Measurements from ENCODE around the gene ITGAE. TPM values are rescaled to one million over a fixed set of nuclear protein-coding genes. Genes with fewer than 3 reads are reported as not detected.
"Not testable (repeated sequence)": the region's sequence is repeated elsewhere in the genome, so short reads cannot be mapped to it uniquely, and the experiment has no call there.

The ITGAE gene, protein sequence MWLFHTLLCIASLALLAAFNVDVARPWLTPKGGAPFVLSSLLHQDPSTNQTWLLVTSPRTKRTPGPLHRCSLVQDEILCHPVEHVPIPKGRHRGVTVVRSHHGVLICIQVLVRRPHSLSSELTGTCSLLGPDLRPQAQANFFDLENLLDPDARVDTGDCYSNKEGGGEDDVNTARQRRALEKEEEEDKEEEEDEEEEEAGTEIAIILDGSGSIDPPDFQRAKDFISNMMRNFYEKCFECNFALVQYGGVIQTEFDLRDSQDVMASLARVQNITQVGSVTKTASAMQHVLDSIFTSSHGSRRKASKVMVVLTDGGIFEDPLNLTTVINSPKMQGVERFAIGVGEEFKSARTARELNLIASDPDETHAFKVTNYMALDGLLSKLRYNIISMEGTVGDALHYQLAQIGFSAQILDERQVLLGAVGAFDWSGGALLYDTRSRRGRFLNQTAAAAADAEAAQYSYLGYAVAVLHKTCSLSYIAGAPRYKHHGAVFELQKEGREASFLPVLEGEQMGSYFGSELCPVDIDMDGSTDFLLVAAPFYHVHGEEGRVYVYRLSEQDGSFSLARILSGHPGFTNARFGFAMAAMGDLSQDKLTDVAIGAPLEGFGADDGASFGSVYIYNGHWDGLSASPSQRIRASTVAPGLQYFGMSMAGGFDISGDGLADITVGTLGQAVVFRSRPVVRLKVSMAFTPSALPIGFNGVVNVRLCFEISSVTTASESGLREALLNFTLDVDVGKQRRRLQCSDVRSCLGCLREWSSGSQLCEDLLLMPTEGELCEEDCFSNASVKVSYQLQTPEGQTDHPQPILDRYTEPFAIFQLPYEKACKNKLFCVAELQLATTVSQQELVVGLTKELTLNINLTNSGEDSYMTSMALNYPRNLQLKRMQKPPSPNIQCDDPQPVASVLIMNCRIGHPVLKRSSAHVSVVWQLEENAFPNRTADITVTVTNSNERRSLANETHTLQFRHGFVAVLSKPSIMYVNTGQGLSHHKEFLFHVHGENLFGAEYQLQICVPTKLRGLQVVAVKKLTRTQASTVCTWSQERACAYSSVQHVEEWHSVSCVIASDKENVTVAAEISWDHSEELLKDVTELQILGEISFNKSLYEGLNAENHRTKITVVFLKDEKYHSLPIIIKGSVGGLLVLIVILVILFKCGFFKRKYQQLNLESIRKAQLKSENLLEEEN
- total RNA-seq, result 20.3 TPM
- long read RNA-seq, transcript ITGAE-207 (4 exons, 672 nt), result major isoform, 14 of 16 reads
- long read RNA-seq, partial matches to known transcripts, result 0 of 16 reads
- long read RNA-seq, other reads (novel, unspliced or antisense), result 1 of 16 reads

DNA sequence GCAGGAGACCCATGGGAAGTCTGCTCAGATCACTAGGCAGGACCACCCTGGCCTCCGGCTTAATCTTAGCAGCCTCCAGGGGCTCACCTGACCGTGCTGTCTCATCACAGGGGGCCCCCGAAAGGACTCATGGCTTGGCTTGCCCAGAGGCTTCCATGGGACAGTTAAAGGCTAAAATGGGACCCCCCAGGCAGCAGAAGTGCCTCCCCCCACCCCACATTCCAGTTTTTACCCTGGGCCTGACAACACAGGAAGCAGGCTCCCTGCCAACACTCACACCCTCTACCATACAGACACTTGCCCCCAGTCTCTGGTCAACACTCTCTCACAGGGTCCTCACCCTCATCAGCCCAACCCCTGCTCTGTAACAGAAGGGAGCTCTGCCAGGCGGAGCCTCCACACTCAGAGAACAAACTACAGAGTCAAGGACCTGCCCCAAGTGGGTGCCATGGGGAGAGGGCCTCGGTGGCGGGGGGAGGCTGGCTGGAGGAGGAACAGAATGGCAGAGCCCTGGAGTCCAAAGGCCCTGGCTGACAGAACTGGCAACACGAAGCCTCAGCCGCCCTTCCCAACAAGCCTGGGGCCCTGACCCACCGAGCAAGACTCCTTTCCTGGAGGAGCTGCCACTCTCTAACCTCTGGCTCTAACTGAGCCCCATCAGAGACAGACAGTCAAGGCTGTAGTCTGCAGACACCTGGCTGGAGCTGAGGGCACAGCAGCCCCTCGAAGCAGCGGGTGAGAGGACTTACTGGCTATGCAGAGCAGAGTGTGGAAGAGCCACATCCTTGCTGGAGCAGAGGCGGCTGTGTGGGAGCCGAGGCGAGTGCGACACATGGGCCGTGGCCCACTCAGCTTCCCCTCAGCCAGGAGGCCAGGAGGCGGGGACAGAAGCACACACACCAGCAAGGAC lies at the start of gene ITGAE:
ITGAE (minus strand) TSS at position 827 of the 910 bp plus-strand sequence; CDS start at position 783, 44 bp downstream.
- intact Hi-C loops (cut with DNase I), result no loop called here

DNA sequence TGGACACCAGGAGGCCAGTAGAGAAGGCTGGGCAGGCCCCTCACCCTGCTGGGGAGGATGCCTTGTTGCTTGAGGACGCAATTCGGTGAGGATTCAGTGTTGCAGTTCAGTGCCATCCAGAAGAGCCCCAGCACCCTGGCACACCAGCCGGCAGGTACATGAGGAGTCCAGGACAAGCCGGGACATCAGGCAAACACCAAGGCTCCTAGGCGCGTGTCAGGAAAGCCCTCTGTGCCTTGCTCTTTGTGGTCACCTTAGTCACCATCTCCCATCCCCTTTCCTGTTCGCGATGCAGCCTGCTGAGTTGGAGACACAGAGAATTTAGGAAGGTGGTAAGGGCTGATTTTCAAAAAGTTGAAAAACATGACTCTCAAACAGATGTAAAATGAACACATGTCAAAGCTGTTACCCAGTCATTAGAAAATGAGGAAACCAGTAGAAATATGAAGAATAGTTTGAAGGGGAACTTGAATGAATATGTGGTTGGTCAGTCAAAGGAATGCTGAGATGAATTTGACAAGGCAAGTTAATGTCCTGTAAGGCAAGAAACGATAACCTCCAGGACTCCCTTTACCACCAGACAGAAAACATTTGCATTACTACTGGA lies 47.3 kb upstream of the ITGAE start:
- intact Hi-C loops (cut with DNase I), result loop anchor here (5.0 kb wide), 1 partner anchor 111 kb away; no protein-coding TSS in a partner anchor
- DNase-seq (ENCODE audit: low spot score), result no peak

More for the DNA sequence above, at the start of gene ITGAE:
- DNase-seq (ENCODE audit: low spot score), result no peak

DNA sequence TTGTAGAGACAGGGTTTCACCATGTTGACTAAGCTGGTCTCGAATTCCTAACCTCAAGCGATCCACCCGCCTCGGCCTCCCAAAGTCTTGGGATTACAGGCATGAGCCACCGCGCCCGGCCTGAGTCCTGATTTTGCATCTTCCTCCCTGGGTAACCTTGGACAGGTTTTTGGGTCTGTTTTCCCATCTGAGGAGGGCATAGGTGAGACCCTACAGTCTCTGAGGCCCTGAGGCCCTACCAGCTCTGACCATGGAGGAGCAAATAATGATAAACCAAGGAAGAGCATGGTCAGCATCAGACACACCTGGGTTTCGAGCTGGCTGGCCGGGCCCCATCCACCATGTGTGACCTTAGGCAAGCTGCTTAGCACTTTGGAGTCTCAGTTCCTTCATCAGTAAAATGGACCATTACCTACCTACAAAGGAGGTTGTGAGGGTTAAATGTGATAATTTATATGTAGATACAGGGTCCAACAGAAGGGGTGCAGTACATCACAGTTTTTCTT lies 46.2 kb upstream of the ITGAE start:
- DNase-seq (ENCODE audit: low spot score), result no peak
- intact Hi-C loops (cut with DNase I), result loop anchor here (5.0 kb wide), 1 partner anchor 110 kb away; no protein-coding TSS in a partner anchor

DNA sequence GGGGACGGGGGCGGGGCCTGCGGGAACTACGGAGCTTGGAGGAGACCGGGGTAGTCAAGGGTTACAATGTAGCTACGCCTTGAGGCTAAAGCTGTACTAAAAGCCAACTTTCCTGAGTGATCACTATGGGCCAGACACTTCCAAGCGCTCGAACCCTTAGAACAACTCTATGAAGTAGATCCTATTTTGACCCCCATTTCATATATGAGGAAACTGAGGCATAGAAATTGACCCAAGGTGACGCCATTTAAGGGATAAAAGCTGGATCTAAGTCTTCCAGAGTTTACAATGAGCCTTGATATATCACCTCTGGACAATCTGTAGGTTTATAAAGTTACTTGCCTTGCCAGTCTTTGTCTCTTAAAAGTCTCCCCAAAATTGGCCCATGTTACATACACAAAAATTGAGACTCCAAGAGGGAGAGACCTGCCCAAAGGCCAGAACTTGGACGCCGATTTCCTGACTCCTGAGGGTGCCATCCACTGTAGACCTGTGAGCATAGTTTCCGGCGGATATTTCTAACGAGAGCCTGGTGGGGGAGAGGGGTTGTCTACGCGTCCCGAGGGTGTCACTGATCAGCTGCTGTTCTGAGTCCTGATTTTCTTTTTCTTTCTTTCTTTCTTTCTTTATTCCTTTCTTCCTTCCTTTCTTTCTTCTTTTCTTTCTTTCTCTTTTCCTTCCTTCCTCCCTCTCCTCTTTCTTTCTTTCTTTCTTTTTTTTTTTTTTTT lies 45.6 kb upstream of the ITGAE start:
- intact Hi-C loops (cut with DNase I), result loop anchor here (5.0 kb wide), 1 partner anchor 109 kb away; no protein-coding TSS in a partner anchor
- DNase-seq (ENCODE audit: low spot score), result no peak

DNA sequence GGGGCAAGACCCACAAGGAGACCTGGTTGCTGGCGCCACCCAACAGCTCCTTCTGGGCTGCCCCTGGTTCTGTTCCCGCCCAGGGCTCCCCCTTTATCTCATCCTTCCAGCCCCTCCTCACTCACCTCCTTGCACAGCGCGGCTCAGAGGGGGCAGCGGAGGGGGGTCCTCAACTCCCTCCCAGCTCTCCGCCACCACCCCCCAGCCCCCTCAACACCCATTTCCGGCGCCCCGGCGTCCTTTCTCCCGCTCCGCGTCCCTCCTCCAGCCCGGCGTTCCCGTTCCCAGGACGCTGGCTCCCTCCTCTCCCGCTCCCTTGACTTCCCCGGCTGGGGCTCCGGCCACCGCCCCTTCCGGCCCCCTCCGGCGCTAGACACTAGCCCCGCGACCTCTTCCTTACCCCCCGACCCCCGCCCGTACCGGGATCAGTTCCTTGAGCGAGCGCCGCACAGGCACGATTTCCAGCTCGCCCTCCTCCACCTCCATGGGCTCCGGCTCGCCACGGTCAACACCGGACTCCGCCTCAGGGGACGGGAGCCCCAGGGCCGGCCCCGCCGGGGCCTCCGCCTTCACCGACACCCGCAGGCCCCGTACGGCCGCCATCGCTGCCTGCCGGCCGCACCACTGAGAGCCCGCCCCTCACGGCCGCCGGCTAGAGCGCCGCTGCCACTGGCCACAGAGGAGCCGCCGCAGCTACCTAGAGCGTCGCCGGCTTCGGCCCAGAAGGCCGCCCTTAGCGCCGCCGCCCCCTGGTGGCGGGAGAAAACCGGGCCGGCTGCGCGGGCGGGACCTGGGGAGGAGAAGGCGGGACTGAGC lies 44.8 kb upstream of the ITGAE start, which contains the start of gene NCBP3:
NCBP3 (minus strand) TSS at position 626 of the 816 bp plus-strand sequence; CDS start at position 603, 23 bp downstream.
- peak; percentile 96 for DNase-seq (ENCODE audit: low spot score)
- intact Hi-C loops (cut with DNase I), result loop anchor here (5.0 kb wide), 1 partner anchor 109 kb away; no protein-coding TSS in a partner anchor

DNA sequence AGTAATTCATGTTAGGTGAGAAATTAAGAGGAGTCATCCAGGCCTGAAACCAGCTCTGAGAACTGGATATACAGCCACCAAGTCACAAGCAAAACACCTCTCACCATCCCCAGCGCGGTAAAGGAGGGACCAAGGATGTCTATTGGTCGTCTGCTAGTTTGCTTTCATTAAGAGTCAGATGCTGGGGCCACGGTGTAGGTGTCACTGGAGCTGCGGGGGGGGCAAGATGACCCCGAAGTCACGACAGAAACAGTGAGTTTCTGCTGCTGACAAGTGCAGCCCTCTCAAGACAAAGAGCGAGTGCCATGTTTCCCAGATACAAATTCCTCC lies 44.3 kb upstream of the ITGAE start:
- intact Hi-C loops (cut with DNase I), result loop anchor here (5.0 kb wide), 1 partner anchor 108 kb away; no protein-coding TSS in a partner anchor

DNA sequence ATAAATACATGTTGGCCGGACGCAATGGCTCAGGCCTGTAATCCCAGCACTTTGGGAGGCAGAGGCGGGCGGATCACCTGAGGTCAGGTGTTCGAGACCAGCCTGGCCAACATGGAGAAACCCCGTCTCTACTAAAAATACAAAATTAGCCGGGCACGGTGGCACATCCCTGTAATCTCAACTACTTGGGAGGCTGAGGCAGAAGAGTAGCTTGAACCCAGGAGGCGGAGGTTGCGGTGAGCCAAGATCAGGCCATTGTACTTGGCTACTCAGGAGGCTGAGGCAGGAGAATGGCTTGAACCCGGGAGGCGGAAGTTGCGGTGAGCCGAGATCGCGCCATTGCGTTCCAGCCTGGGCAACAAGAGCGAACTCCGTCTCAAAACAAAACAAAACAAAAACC lies 43.6 kb upstream of the ITGAE start:
- intact Hi-C loops (cut with DNase I); DNase-seq (ENCODE audit: low spot score): not testable (repeated sequence)

More for the DNA sequence above, 44.3 kb upstream of the ITGAE start:
- DNase-seq (ENCODE audit: low spot score), result no peak

DNA sequence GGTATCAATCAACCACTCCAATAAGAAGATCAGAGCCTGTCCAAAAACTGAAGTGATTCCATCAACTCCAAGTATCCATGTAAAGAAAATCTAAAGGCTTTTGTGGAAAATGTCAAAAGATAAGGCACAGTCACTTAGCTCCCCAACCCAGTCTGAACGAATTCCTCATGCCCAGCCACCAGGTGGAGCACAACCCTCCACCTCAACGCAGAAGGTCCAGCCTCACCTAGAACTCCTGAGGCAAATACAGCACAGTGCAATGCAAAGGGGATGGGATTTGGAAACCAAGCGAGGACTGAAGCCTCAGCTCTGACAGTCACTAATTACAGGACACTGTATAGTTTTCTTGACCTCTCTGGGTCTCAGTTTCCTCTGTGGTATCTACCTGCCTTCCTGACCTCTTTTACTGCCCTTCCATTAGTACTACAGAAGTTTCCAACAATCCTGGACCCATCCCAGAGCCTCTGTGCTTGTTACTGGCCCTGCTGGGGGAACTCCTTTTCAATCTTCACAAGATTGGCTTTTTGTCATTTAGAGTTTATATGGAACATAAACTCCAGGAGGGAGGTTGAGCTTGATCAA lies 43.0 kb upstream of the ITGAE start:
- intact Hi-C loops (cut with DNase I), result no loop called here
- no peak for DNase-seq (ENCODE audit: low spot score)

DNA sequence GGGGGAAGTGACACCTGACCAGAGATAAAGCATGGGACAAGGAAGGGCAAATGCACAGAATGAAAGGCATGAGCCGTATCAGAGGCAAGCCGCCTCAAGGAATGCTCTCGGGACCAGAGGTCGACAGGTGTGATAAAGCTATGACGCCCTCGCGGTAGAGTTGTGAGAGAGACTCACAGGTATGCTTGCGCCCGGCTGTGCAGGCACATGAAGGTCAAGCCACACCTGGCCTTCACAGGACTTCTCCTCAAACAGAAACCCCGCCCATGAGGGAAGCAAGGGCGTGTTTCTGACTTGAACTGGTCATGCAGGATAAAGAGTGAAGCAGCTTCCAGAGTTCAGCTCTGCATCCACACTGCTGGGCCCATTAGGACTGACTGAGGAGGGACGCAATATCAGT lies 37.2 kb upstream of the ITGAE start:
- intact Hi-C loops (cut with DNase I), result no loop called here
- DNase-seq (ENCODE audit: low spot score), result no peak

DNA sequence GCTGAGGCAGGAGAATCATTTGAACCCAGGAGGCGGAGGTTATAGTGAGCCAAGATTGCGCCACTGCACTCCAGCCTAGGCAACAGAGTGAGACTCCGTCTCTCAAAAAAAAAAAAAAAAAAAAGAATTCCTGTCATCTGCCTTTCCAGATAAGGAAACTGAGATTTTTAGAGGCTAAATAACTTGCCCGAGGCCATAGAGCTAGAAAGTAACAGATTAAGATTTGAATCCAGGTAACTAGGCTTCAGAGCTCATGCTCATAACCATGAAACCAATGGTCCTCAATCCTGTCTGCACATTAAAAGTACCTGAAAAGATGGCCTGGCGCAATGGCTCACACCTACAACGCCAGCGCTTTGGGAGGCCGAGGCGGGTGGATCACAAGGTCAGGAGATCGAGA lies 35.6 kb upstream of the ITGAE start:
- no peak for DNase-seq (ENCODE audit: low spot score)
- intact Hi-C loops (cut with DNase I), result no loop called here

DNA sequence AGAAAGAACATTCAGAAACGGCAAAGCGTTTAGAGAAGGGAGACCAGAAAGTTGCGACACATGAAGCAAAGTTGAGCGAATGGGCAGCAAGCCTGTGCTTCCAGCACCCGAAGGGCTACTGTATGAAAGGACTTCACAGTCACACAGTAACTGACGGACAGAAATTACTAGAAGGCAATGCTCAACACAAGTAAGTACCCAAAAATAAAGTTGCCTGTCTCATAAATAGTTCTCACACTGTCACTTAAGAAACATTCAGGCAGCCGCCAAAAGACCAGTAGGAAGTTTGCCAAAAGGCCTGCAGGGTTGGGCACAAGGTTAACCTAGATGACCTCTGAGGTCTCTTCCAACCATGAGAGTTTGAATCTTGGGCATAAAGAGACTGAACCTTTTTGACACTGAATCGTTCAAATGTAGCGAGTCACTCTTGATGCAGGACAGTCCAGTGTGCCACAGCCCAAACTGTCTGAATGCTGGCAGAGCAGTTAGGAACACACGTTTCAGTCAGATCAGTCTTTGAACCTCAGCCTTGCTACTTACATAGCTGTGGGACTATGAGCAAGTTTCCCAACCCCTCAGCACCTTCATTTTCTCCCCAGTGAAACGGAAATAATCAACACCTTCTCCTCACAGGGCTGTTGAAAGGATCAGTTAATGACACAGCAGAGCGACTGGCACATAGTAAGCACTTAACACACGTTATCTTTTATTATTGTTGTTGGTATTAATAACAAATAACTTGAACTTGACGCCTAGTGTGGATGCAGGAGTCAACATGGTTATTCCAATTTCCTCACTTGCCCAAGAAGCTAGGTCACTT lies 34.6 kb upstream of the ITGAE start:
- intact Hi-C loops (cut with DNase I), result no loop called here
- DNase-seq (ENCODE audit: low spot score), result no peak

DNA sequence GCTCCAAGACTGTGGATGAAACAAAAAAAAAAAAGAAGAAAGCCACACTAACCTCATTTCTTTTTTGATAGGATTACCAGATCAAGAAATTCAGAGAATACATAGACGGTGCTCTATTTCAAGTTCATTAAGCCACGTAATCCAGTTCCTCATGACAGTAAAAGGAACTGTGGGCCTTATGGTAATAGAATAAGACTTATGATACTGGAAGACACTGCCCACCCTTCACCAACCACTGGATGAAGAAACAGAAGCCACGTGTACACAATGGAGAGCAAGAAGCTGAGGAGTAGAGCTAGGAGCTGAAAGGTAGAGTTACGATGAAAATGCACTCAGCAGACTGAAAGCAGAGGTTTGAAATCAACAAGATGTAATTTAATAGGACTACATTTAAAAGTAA lies 33.8 kb upstream of the ITGAE start:
- intact Hi-C loops (cut with DNase I), result no loop called here
- no peak for DNase-seq (ENCODE audit: low spot score)

DNA sequence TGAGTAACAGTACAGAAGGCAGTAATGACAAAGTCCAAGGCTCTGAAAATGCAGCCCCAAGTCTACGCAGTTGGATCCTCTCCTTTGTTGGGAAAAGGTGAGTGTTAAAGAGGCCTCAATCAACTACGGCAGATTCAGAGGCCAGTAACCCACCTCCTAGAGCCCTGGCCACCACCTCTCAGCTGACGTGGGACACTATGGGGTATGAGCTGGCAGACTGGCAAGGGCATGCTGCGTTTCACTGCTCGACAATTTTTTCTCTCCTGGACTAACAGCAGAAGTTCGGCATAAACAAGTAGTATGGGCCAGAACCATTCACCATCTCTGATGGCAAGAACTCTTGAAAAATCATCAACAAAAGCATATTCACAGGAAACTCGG lies 27.9 kb upstream of the ITGAE start:
- DNase-seq (ENCODE audit: low spot score), result no peak
- intact Hi-C loops (cut with DNase I), result no loop called here

DNA sequence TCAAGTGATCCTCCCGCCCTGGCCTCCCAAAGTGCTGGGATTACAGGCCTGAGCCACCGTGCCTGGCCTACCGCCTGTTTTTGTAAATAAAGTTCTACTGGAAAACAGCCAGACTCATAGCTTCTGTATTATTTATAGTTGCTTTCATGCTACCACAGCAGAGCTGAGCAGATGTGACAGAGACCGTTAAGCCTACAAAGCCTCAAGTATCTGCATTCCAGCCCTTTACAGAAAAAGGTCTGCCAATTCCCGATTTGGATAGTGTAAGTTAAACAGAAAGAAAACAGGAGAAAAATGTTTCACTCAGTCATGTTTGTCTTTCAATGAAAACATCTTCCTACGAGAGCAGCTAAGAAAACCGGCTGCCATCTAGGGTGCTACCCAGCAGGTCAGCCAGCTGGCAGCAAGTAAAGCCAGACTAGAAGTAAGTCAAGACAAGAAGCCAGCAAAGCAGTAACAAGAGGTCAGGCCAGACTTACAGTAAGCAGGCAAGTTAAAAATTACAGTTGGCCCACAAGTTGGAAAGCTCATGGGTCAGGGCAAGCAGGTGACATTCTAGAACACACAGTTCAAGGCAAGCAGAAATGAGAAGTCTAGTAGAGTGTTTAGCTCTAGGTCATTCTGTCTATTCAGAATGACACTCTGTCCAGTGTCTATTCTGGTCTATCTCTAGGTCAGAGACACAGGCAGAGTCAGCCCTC lies 27.3 kb upstream of the ITGAE start:
- intact Hi-C loops (cut with DNase I), result no loop called here
- no peak for DNase-seq (ENCODE audit: low spot score)

All from cardiac septum (tissue), 1 donor.